Mucosa of descending colon (tissue), 3 donors: ENCODE measurements around the gene C12orf57. TPM values are rescaled to one million over a fixed set of nuclear protein-coding genes. Genes with fewer than 3 reads are reported as not detected.

Source experiments
- ATAC-seq: fragments of 200-7000 bp; cut with Tn5 transposase; one replicate; pipeline ENCODE4 v1.9.1; 2020; ENCODE audit warnings: mild to moderate bottlenecking, moderate library complexity
- DNase-seq, 3 donors: peaks; one replicate each; pipeline ENCODE4 v3.0.0-alpha.2; 2020
- H3K36me3 ChIP-seq: fragments of 200-600 bp; one replicate; pipeline ENCODE4 v1.8.0; 2021; ENCODE audit warnings: low read depth, mild to moderate bottlenecking
- H3K4me1 ChIP-seq: fragments of 200-600 bp; one replicate; pipeline ENCODE4 v1.8.0; 2021; ENCODE audit warnings: low read depth, mild to moderate bottlenecking
- H3K4me3 ChIP-seq: fragments of 200-600 bp; one replicate; pipeline ENCODE4 v1.8.0; 2021; ENCODE audit warnings: mild to moderate bottlenecking
- H3K9me3 ChIP-seq: fragments of 200-600 bp; one replicate; pipeline ENCODE4 v1.8.0; 2021; ENCODE audit warnings: mild to moderate bottlenecking
- CTCF ChIP-seq: fragments of 200-600 bp; IDR thresholded peaks from one replicate; pipeline ENCODE4 v1.8.0; 2022; ENCODE audit warnings: antibody characterized with exemption, mild to moderate bottlenecking
- intact Hi-C, 2 donors: fragments of 100-400 bp; cut with DNase I in 1 of 2; cut with micrococcal nuclease in 1 of 2; formaldehyde crosslinking; loops; one replicate each; pipeline versions ENCODE4 v1.11.0 to v1.11.1; 2022; cut with DNase I, micrococcal nuclease
- total RNA-seq, 3 donors: library from RNA; stranded (reverse); fragmentation: NEBNext Ultra II Directional in 2 of 3; extraction: Animal tissue kit (Norgen Biotek cat#: 25700) in 2 of 3; gene quantifications; one replicate each; pipeline versions ENCODE4 v1.2.1 to v1.2.4, GENCODE V29; 2021 to 2023
- donor health status: DM: no; HTN: no; CAD: no; lungs with moderate emphysema.
- donor health status: DM: no; HTN: no; CAD: no.
- donor health status: DM: no; HTN: yes; CAD: no.

Gene C12orf57
- total RNA-seq, 3 donors from 2014 or later, result 113 to 175 (median 130) TPM

- DNase-seq (peak; percentile 58 to 81 (median 66)), ATAC-seq (no peak)
- H3K4me3 ChIP-seq, result no peak overlapping the region
- no peaks in the 10 kb centered on the region for H3K36me3 ChIP-seq
- no peaks in the 10 kb centered on the region for H3K9me3 ChIP-seq
- TF ChIP-seq CTCF, result no peak
- intact Hi-C loops, result no loop called here
- peaks cover 23% of the 10 kb centered on the region for H3K4me1 ChIP-seq
These were observed 15.4 kb downstream of the C12orf57 start for GRCh38 chr12:6959058-6959804.

DNA sequence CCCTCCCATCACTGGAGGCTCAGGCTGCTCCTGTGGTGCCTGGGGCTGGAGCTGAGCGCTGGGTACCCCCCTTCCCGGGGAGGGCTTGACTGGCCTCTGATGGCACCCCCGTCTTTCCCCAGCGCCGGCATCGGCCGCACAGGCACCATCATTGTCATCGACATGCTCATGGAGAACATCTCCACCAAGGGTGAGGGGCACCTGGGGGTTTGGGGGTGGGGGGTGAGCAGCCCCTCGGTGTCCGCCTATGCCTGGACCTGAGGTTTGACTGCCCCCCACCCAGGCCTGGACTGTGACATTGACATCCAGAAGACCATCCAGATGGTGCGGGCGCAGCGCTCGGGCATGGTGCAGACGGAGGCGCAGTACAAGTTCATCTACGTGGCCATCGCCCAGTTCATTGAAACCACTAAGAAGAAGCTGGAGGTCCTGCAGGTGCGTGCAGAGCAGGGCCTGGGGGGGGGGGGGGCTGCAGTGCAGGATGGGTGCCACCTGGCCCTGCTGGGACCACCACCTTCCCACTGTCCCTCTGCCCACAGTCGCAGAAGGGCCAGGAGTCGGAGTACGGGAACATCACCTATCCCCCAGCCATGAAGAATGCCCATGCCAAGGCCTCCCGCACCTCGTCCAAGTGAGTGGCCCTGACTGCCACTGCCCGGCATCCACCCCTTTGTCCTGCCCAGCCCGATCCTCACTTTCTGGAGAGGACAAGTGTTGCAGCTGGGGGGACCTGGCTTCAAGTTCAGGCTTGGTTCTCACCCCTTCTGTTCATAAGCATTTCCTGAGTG is 16.2 kb downstream of the C12orf57 start:
- intact Hi-C loops, result no loop called here
- peaks cover 22% of the 10 kb centered on the region for H3K4me1 ChIP-seq
- no peak for TF ChIP-seq CTCF
- H3K9me3 ChIP-seq, result no peaks in the 10 kb centered on the region
- H3K36me3 ChIP-seq, result no peaks in the 10 kb centered on the region
- H3K4me3 ChIP-seq, result no peak overlapping the region
- DNase-seq (peak in 2 of 3 donors; percentile 46 to 67), ATAC-seq (no peak)

GRCh38 chr12:6960593-6961277 is 16.9 kb downstream of the C12orf57 start:
- DNase-seq (peak in 2 of 3 donors; percentile 62 to 70), ATAC-seq (peak; percentile 2)
- Histone ChIP-seq H3K36me3 (no peaks in the 10 kb centered on the region), H3K4me3 (no peak overlapping the region), H3K9me3 (no peaks in the 10 kb centered on the region), H3K4me1 (peaks cover 21% of the 10 kb centered on the region)
- intact Hi-C loops, result no loop called here
- no peak for TF ChIP-seq CTCF

GRCh38 chr12:6961278-6961694 is 17.5 kb downstream of the C12orf57 start:
- peaks cover 23% of the 10 kb centered on the region for H3K4me1 ChIP-seq
- ATAC-seq, result peak; percentile 32
- H3K9me3 ChIP-seq, result no peaks in the 10 kb centered on the region
- TF ChIP-seq CTCF, result no peak
- intact Hi-C loops, result no loop called here
- H3K4me3 ChIP-seq, result no peak overlapping the region
- no peaks in the 10 kb centered on the region for H3K36me3 ChIP-seq
- DNase-seq, result peak; percentile 76 to 93 (median 84)

DNA sequence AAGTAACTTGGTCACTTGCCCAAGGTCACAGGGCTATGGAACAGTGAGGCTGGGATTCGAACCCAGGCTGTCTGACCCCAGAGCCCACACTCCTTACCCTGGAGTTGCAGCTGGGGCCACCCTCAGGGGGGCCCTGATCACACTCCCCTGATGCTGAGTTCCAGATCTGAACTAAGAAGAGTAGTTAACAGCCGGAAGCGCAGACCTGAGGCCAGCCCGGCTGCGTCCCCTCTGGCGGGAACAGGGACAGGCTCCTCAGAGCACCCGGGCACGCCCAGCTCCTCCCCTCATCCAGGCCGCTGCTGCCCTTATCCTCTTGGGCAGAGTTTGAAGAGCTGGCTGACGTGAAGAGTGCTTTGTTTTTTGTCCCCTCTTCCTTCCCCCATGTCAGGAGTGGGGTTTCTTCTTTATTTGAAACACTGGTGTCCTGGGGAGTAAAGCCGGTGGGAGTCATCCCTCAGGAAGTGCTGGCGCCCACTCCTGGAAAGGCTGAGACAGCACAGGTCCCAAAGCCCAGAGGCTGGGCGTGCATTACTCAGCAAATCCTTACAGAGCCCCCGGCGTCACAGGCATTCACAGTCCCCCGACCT is 18.0 kb downstream of the C12orf57 start:
- DNase-seq, result peak; percentile 81 to 91 (median 87)
- H3K36me3 ChIP-seq, result no peaks in the 10 kb centered on the region
- intact Hi-C loops, result no loop called here
- peak overlapping the region; percentile 57 for H3K4me3 ChIP-seq
- peaks cover 23% of the 10 kb centered on the region for H3K4me1 ChIP-seq
- TF ChIP-seq CTCF, result peak; percentile 38
- peak; percentile 59 for ATAC-seq
- no peaks in the 10 kb centered on the region for H3K9me3 ChIP-seq
